Keratinocyte (primary cell): ENCODE data around the gene NAAA. TPM values are rescaled to one million over a fixed set of nuclear protein-coding genes. Genes with fewer than 3 reads are reported as not detected.

Experiments used
- DNase-seq: peaks from one replicate; pipeline ENCODE4 v3.0.0-alpha.2; 2011; ENCODE audit warnings: low read depth, missing footprints, low spot score
- FAIRE-seq: peaks from 2 replicates; lab custom pipeline; 2011; peaks lifted over from hg19 to GRCh38; lab: Jason Lieb, UNC
- H2AFZ ChIP-seq: 2 replicates; pipeline ENCODE4 v1.6.0; 2012; ENCODE audit warnings: low read length, control low read depth, inconsistent platforms; ENCODE audit not compliant: control insufficient read depth
- H3K27ac ChIP-seq: 2 replicates; pipeline ENCODE4 v1.5.1; 2011; ENCODE audit warnings: low read length; ENCODE audit not compliant: control insufficient read depth, insufficient read depth
- H3K27me3 ChIP-seq: 3 replicates; pipeline ENCODE4 v1.6.0; 2011; ENCODE audit warnings: low read length; ENCODE audit not compliant: control insufficient read depth, insufficient read depth; ENCODE audit errors: extremely low read depth
- H3K36me3 ChIP-seq, 2 experiments: 2 replicates in 1 of 2; 3 replicates in 1 of 2; pipeline ENCODE4 v1.5.1; 2011; ENCODE audit warnings: low read length in 2 of 2, mild to moderate bottlenecking in 1 of 2; ENCODE audit not compliant: control insufficient read depth in 2 of 2, insufficient read depth in 2 of 2; ENCODE audit errors: extremely low read depth in 1 of 2
- H3K4me1 ChIP-seq: 3 replicates; pipeline ENCODE4 v1.5.1; 2011; ENCODE audit warnings: low read length; ENCODE audit not compliant: control insufficient read depth, insufficient read depth; ENCODE audit errors: extremely low read depth
- H3K4me2 ChIP-seq: 3 replicates; pipeline ENCODE4 v1.6.0; 2011; ENCODE audit warnings: low read depth, low read length; ENCODE audit not compliant: control insufficient read depth, insufficient read depth; ENCODE audit errors: extremely low read depth
- H3K4me3 ChIP-seq, 3 experiments: fragments of 200-600 bp in 1 of 3; sonication (generic) in 1 of 3; 2 replicates in 2 of 3; 3 replicates in 1 of 3; pipeline ENCODE4 v1.5.1; 2011 to 2016; ENCODE audit warnings: low read length in 3 of 3, mild to moderate bottlenecking in 3 of 3, control low read depth in 2 of 3, inconsistent platforms in 1 of 3, low read depth in 1 of 3, mixed read lengths in 1 of 3, mixed run types in 1 of 3, moderate library complexity in 1 of 3; ENCODE audit not compliant: control insufficient read depth in 2 of 3, insufficient read depth in 2 of 3; ENCODE audit errors: extremely low read depth in 1 of 3
- H3K79me2 ChIP-seq: 2 replicates; pipeline ENCODE4 v1.6.0; 2012; ENCODE audit warnings: low read length; ENCODE audit not compliant: control insufficient read depth, insufficient read depth
- H3K9ac ChIP-seq: 3 replicates; pipeline ENCODE4 v1.6.0; 2011; ENCODE audit warnings: low read length; ENCODE audit not compliant: control insufficient read depth, insufficient read depth; ENCODE audit errors: extremely low read depth
- H3K9me1 ChIP-seq: 3 replicates; pipeline ENCODE4 v1.6.0; 2011; ENCODE audit warnings: low read length; ENCODE audit not compliant: control insufficient read depth, insufficient read depth; ENCODE audit errors: extremely low read depth
- H3K9me3 ChIP-seq: 2 replicates; pipeline ENCODE4 v1.5.1; 2012; ENCODE audit warnings: low read depth, low read length; ENCODE audit not compliant: control insufficient read depth
- H4K20me1 ChIP-seq: 3 replicates; pipeline ENCODE4 v1.6.0; 2011; ENCODE audit warnings: low read length; ENCODE audit not compliant: control insufficient read depth, insufficient read depth; ENCODE audit errors: extremely low read depth
- EZH2 ChIP-seq: IDR thresholded peaks from one replicate; pipeline ENCODE4 v1.6.1; 2012; ENCODE audit warnings: inconsistent platforms, mild to moderate bottlenecking, low read length, moderate library complexity
- dilution Hi-C: fragments of 300-500 bp; cut with MboI; formaldehyde crosslinking; loops from one replicate; pipeline ENCODE4 v1.7.0; 2020; ENCODE audit warnings: low sequenced_read_pairs; ENCODE audit not compliant: extremely low pct_ligation_motif_present
- polyA plus RNA-seq, 5 experiments: library from polyadenylated mRNA; depleted of rRNA in 3 of 5; stranded (reverse) in 3 of 5; stranded (forward) in 1 of 5; unstranded in 1 of 5; fragments of >200 nt; gene quantifications; 1 replicate in 1 of 5; 2 replicates in 3 of 5; 3 replicates in 1 of 5; pipeline versions ENCODE4 v1.2.1 to v1.2.3, GENCODE V29; 2011 to 2012; ENCODE audit warnings: missing spikeins in 2 of 5, low read depth in 1 of 5, low replicate concordance in 1 of 5
- TF ChIP-seq, protein P1 (sequence below), 3 experiments: IDR thresholded peaks in 1 of 3; conservative IDR thresholded peaks in 1 of 3; optimal IDR thresholded peaks in 1 of 3; 2 replicates in 2 of 3; 3 replicates in 1 of 3; pipeline versions ENCODE3 to v1.5.1; 2011; ENCODE audit warnings: low read length in 3 of 3, mild to moderate bottlenecking in 3 of 3, moderate library complexity in 2 of 3, control low read depth in 1 of 3, inconsistent platforms in 1 of 3; ENCODE audit not compliant: insufficient read depth in 2 of 3; ENCODE audit errors: extremely low read depth in 1 of 3

The NAAA gene
- polyA plus RNA-seq, 1 donor (not counting 4 experiments of a cell fraction or from before 2014, with no cell fraction given): 12.2 TPM

DNA sequence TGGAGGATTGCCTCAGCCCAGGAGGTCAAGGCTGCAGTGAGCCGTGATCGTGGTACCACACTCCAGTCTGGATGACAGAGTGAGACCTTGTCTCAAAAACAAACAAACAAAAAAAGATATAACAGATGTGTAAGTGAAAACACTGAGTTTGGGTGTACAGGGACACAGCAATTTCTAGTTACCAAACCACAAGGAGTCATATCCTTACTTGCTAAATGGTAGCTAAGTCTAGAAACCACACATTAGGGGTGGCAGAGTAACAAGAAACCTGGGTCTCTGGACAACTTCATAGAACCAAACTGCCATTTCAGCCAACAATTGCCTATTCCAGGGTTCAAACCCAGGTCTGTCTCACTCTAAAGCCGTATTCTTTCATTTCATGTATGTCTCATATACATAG is 59.3 kb downstream of the NAAA start:
- Histone ChIP-seq H3K27ac (no peak overlapping the region), H3K4me3 (no peak overlapping the region), H3K4me1 (no peaks in the 10 kb centered on the region), H3K9me1 (no peaks in the 10 kb centered on the region), H3K79me2 (no peaks in the 10 kb centered on the region), H3K36me3 (no peaks in the 10 kb centered on the region), H3K9ac (no peak overlapping the region), H3K9me3 (no peaks in the 10 kb centered on the region), H3K4me2 (no peak overlapping the region), H2AFZ (no peak overlapping the region), H3K27me3 (peaks cover 2% of the 10 kb centered on the region), H4K20me1 (no peaks in the 10 kb centered on the region)
- DNase-seq (no peak), FAIRE-seq (no peak)
- TF ChIP-seq, protein P1, sequence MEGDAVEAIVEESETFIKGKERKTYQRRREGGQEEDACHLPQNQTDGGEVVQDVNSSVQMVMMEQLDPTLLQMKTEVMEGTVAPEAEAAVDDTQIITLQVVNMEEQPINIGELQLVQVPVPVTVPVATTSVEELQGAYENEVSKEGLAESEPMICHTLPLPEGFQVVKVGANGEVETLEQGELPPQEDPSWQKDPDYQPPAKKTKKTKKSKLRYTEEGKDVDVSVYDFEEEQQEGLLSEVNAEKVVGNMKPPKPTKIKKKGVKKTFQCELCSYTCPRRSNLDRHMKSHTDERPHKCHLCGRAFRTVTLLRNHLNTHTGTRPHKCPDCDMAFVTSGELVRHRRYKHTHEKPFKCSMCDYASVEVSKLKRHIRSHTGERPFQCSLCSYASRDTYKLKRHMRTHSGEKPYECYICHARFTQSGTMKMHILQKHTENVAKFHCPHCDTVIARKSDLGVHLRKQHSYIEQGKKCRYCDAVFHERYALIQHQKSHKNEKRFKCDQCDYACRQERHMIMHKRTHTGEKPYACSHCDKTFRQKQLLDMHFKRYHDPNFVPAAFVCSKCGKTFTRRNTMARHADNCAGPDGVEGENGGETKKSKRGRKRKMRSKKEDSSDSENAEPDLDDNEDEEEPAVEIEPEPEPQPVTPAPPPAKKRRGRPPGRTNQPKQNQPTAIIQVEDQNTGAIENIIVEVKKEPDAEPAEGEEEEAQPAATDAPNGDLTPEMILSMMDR (optimal IDR thresholded peaks at IDR 0.05 in 1 of 3, IDR thresholded peaks at IDR 0.05 in 1 of 3, conservative IDR thresholded peaks at IDR 0.05 in 1 of 3; ENCODE audit: extremely low read depth in 1 of 3, insufficient read depth in 2 of 3, low read length in 3 of 3): no peak
- no peak for TF ChIP-seq EZH2
- dilution Hi-C loops: no loop called here

DNA sequence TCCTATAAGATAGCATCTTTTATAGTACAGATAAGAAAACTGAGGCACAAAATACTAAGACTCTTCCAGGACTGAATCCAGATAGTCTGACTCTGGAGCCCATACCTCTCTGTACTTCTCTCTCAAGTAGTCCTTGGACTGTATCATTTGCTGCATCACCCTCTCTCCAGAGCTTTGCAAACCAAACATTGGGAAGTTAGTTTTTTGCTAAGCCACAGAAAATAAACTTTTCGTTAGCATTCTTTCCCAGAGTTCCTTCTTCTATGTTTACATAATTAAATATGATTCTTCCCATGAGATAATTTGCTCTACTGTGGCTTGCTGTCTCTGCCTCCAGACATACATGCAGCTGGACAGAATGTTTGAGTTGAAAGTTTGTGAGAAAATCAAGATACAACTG is 60.5 kb downstream of the NAAA start:
- Histone ChIP-seq H3K4me1 (no peaks in the 10 kb centered on the region), H3K27ac (no peak overlapping the region), H3K9ac (no peak overlapping the region), H3K36me3 (no peaks in the 10 kb centered on the region), H4K20me1 (no peaks in the 10 kb centered on the region), H3K4me3 (no peak overlapping the region), H3K27me3 (peaks cover 5% of the 10 kb centered on the region), H3K9me3 (no peaks in the 10 kb centered on the region), H3K4me2 (no peak overlapping the region), H3K9me1 (no peaks in the 10 kb centered on the region), H2AFZ (no peak overlapping the region), H3K79me2 (no peaks in the 10 kb centered on the region)
- TF ChIP-seq, protein P1 (optimal IDR thresholded peaks at IDR 0.05 in 1 of 3, IDR thresholded peaks at IDR 0.05 in 1 of 3, conservative IDR thresholded peaks at IDR 0.05 in 1 of 3; ENCODE audit: extremely low read depth in 1 of 3, insufficient read depth in 2 of 3, low read length in 3 of 3): no peak
- TF ChIP-seq EZH2: no peak
- FAIRE-seq (no peak), DNase-seq (no peak)
- dilution Hi-C loops: no loop called here
